GM21786 (cell line): ENCODE data around the gene ANKRD27.

Experiments
- ATAC-seq: cut with Tn5 transposase; IDR thresholded peaks from one replicate; pipeline ENCODE4 v1.9.1; 2021; ENCODE audit not compliant: unreplicated experiment

Gene ANKRD27

GRCh38 chr19:32563761-32564160, 111.2 kb downstream of the ANKRD27 start:
- no peak for ATAC-seq

GRCh38 chr19:32558607-32559228, 116.3 kb downstream of the ANKRD27 start:
- ATAC-seq: no peak

GRCh38 chr19:32555786-32556185, 119.2 kb downstream of the ANKRD27 start:
- ATAC-seq: no peak

GRCh38 chr19:32550666-32551065, 124.3 kb downstream of the ANKRD27 start:
- no peak for ATAC-seq
